NCI-H1694 (cell line): Measurements from ENCODE around the gene FARSA.
"Not testable (repeated sequence)": the region's sequence is repeated elsewhere in the genome, so short reads cannot be mapped to it uniquely, and the experiment has no call there.

Experiments
- DNase-seq: peaks from one replicate; lab custom pipeline; 2025; lab: John Stamatoyannopoulos, UW

FARSA gene

DNA sequence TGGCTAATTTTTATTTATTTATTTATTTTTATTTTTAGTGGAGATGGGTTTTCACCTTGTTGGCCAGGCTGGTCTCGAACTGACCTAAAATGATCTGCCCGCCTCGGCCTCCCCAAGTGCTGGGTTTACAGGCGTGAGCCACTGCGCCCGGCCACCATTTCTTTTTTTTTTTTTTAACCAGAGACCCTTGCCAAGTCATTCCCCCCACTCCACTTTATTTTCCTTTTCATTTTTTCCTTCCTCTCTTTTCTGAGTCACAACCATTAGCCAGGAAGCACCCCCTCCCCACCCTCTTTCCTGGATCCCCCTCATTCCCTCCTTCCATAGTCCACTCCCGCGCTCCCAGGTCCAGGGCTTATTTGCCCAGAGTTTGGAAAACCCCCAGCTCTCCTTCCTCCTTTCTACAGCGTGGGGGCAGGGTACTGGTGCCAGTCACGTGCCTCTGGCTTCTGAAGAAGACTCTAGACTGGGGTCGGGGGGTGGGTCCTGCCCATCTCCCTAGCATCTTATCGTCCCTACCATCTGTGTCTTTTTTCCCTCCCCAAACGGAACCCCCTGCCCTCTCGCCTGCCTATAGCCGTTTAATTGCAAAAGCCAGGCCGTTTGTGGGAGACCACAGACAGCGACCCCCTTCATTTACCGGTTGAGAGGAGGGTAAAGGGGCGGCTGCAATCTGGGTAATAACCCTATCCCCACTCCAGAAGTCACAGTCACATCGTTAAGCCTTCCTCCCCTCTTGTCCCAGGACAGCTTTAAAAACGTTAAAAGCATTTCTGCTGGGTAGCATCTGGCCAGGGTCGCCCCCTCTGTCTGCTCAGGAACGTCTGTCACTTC lies 3.8 kb upstream of the FARSA start:
- DNase-seq, result no peak

DNA sequence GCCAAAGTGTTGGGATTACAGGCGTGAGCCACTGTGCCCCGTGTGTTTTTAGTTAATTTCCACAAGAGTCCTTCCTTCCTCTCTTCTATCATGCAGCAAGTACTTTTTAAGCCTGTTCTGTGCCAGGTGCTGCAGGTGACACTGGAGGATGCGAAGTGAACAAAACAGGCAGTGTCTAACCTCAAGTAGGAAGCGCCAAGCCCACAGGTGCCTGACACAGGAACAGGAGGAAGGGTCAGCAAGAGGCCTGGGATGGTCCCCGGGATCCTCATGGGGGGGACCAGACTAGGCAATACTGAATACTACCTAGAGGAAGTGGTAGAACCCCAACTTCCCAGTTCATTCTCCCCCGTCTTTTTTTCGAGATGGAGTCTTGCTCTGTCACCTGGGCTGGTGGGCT lies 3.1 kb upstream of the FARSA start:
- no peak for DNase-seq

DNA sequence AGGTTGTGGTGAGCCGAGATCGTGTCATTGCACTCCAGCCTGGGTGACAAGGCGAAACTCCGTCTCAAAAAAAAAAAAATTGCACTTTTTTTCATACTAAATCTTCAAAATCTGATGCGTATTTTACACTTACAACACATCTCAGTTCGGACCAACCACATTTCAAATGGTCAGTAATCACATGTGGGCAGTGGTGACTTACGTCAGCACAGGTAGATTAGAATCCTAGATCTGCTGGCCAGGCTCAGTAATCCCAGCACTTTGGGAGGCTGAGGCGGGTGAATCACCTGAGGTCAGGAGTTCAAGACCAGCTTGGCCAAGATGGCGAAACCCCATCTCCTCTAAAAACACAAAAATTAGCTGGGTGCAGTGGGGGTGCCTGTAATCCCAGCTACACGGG lies 1.6 kb upstream of the FARSA start:
- no peak for DNase-seq

DNA sequence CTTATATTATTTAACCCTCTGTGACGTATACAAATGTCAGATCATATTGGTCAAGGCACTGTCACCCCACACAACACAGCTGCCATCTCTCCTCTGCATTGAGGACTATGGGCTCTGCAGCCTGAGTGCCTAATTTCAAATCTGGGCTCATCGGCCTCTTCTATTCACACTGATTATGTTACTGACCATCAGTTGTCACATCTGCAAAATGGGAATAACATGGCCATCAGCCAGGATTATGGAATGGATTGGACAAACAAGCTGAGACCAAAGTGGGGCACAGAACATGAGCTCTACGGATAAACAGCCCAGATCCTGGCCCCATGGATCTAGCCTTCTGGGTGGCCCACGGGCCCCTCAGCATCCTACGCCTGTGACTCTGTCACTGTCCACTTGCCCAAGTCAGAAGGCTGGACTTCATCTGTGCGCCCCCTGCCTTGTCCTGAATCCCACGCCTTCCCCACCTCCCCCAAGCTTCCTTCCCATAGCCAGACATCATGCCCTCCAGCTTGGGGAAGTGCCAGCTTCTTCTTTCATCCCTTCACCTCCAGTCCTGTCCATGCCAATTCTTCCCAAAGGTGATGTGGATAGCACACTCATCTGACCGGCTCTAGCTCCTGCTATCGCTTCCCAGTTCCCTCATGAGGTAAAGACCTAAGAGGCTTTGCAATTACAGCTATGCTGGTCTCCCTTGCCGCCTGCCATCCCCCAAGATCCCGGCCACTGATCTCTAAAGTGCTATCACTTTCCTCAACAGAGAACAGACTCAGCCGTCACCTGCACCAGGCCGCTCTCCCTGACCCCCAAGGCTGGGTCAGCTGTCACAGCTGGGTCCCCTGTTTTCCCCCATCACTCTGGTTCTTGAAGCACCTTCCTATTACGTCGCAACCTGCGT lies 872 bp downstream of the FARSA start:
- DNase-seq, result no peak

DNA sequence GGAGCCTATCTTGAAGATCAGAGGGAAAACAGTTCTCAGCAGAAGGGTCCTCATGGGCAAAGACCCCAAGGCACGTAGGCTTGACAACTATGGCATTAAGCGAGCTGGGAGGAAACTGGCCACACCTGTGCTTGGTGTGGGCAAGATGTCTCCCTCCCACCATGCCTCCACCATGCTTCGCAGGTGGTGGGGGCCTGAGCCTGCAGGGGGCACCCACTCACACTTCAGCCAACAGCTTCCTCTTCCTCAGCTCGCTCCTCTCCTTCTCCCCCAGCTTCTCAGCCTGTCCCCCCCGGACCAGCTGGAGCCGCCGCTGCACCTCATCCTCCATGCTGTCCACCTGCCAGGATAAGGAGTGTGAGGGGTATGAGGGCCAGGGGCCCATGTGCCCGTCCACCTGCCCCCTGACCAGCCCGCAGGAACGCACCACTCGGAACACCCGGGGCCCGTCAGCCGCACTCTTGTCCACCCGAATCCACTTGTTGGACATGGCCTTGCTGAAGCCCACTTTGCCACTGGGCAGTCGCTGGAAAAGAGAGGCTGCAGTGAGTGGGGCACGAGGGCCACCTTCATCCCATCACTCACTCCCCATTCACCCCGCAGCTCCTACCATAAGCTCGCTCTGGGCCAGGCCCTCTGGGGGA lies 3.4 kb downstream of the FARSA start:
- DNase-seq, result no peak

DNA sequence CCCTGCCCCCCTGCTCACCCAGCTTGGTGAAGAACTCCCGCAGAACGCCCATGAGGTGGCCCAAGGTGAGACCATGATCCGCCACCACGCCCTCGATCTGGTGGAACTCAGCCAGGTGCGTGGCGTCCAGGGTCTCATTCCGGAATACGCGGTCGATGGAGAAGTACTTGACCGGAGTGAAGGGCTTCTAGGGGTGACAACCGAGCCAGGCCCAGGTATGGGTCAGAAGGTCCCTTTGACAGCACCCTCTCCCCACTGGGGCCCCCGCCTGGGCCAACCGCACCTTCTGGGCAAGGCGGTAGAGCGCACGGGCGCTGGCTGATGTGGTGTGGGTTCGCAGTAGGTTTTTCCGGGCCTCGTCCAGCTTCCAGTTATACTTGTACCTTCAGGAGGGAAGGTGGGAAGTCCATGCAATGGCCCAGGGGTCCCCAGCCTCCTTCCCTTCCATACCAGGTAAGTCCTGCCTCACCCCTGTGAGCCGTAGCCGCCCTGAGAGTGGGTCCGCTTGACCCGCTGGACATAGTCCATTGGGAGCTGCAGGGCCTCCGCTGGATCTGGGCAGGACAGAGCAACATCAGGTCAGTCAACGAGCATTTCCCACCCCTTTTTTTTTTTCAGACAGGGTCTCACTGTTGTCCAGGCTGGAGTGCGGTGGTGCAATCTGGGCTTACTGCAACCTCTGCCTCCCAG lies 8.7 kb downstream of the FARSA start:
- DNase-seq, result no peak

DNA sequence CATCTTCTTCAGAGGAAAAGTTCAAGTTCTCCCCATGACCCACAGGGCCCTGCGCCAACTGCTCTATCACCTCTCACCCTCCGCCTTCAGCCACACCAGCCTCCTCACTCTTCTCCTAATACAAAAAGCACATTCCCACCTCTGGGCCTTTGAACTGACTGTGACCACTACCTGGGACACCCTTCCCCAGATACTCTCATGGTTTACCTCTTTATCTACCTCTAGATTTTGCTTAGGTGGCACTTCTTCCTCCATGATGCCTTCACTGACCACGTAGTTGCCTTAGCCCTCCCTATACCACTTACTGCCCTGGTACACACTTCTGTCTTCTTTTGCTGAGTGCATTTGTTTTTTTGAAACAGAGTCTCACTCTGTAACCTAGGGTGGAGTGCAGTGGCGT lies 10.6 kb downstream of the FARSA start:
- no peak for DNase-seq

DNA sequence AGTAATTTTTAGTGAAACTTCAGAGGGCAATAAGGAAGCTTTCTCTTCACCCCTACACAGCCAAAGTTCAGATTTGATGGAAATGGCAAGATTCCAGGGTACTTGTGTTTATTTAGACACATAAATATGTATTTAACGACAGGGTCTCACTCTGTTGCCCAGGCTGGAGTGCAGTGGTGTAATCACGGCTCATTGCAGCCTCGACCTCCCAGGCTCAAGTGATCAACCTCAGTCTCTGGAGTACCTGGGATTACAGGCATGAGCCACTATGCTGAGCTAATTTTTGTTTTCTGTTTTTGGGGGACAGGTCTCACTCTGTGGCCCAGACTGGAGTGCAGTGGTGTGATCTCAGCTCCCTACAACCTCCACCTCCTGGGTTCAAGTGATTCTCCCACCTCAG lies 12.5 kb downstream of the FARSA start:
- no peak for DNase-seq

DNA sequence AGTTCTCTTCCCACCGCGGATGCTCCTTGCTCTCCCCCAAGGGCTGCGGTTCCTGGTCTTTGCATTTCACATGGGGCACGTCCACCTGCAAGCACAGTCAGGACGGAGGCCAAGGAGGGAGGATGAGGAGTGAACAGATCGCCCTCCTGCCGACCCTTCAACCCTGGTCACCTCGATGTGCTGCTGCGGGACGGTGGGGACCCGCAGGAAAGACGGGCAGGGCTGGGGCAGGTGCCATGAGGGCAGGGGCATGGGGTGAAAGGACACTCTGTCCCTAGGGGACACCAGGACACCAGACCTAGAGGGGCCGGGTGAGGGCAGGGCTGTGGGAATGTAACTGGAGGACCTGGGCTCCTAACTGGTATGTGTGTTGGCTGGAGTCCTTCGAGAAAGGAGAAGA lies 15.3 kb downstream of the FARSA start:
- no peak for DNase-seq

DNA sequence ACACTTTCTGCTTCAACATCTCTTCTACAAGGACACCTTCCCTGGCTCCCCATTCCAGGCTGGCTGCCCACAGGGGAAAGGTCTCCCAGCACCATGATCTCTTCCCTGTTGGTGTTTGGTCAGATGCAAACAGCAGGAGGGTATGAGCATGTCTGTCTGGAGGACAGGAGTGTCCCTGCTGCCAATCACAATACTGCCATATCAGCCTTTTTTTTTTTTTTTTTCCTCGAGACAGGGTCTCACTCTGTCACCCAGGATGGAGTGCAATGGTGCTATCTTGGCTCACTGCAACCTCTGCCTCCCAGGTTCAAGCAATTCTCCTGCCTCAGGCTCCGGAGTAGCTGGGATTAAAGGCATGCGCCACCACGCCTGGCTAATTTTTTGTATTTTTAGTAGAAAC lies 17.7 kb downstream of the FARSA start:
- DNase-seq, result not testable (repeated sequence)

DNA sequence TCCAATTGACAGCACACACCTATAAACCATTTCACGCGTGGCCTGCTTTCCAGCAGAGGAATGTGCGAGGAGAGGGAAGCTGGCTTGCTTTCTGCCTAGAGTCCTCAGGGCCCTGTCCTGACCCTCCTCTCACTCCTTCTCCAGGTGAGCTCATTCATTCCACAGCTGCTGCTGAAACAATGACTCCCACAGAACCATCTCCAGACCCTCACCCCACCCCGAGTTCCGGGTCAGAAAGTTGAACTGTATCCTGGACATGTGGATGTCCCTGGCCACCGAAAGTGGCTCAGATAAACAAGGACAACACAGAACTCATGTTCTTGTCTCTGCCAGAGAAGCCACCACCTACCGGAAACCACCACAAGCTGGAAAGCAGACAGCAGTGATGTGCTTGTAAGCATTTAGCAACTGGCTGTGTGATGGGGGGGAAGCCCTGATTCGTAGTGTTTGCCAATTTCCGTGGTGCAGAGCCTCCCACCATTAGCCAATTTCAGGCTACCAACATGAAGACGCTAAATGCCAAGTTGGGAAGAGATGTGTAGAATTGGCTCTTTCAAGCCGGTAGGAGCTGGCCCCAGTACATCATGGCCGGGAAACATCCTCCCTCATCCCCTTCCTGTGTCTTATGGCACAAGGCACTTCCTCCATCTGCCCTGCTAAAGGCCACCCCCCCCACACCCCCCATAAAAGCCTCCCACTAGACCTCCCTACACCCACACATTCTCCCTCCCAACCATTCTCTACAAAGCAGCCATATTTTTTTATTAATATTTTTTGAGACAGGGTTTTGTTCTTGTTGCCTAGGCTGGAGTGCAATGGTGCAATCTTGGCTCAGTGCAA lies 19.4 kb downstream of the FARSA start:
- no peak for DNase-seq

DNA sequence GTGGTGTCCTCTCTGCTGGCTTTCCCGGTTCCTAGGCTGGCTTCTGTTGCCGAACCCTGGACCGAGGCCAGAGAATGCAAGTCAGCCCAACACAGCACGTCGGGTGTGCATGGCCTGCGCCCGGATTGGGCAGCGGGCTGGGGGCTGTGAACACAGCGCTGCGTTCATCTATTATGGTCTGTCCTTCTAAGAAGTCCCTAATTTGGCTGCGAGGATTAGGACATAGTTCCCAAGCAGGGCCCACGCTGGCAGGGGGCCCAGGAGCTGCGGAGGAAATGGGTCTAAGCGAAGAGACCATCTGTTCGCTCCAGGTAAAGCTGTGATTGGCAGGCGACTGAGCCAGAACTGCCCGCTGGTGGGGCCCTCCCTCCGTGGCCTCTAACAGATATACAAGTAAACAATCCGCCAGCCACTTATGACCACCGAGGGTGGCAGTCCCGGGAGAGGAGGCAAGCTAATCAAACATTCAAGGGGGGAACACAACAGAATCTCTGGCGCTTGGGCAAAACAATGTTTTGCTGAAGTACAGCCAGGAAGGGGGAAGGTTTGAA lies 20.4 kb downstream of the FARSA start:
- DNase-seq, result peak; percentile 94

DNA sequence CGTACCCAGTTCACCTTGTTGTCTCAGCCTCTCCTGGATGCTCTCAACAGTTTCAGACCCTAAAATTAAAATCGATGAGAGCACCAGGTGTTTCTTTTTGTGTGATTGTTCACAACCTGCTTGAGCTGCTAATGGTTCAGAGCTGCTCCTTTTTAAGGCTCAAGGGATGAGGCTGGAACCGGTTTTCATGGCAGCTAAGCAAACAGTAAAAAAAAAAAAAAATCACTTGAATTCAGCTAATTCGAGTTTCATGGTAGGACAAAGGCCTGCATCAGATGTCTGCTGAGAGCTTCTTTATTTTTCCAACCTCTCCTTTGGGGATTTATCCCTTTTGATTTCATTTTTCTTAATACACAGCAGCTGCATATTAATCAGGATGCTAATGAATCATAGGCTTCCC lies 20.9 kb downstream of the FARSA start:
- no peak for DNase-seq

DNA sequence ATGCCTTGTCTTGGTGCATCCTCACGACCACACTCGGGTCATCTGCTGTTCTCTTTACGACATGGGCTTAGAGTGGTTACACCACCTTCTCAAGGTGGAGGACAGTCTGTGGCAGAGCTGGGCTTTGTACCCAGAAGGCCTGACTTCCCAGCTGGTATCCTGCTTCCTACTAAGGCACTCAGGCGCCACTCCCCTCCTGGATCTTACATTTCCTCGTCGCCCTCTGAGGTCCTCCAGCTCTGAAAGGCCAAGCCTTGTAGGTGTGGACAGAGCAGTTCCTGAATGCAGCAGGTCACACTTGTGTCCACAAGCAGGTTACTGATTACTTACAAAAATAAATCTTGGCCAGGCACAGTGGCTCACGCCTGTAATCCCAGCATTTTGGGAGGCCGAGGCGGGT lies 26.3 kb downstream of the FARSA start:
- DNase-seq, result no peak

DNA sequence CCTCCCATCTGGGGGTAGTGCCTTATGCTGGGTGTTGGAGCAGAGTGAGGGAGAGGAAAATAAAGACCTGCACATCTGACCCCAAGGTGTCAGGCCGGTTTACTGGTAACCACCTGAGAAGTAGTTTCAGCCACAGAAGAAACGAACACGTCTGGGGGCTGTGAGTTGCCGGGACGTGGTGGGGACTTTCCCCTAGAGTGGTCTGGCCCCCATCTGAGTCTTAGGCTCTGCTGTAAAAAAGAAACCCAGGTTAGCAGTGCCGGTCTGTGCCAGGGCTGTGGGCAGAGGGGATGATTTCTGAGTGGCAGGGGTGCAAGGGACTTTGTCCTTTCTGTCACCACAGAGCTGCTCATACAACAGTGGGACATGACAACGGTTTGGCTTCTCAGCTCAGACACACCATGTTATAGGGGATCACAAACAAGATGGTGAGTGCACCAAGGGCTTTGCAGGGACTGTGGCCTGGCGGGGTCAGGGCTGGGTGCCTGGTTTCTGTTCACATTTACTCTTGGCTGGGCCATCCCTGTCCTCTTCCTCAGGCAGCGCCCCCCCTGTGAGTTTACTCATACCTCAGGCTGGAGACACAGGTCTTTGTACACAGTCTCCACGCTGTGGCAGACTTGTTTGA lies 33.5 kb downstream of the FARSA start:
- DNase-seq, result no peak

DNA sequence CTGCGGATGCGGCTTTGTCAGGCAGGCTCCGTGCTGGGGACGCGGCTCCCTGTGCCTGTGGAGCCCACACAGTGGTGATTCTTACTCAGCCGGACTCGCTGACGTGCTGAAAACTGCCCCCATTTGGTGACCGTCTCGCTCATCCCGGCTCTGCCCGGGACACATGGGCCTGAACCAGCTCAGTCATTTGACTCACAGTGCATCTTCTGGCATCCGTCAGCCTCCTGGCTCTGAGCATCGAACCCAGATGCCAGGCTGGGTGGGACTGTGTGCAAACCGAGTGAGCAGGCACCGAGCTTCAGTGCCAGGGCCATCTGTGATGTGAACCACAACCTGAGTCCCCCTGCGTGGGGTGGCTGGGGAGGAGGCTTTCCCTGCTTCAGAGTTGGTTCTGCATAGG lies 37.1 kb downstream of the FARSA start:
- no peak for DNase-seq

DNA sequence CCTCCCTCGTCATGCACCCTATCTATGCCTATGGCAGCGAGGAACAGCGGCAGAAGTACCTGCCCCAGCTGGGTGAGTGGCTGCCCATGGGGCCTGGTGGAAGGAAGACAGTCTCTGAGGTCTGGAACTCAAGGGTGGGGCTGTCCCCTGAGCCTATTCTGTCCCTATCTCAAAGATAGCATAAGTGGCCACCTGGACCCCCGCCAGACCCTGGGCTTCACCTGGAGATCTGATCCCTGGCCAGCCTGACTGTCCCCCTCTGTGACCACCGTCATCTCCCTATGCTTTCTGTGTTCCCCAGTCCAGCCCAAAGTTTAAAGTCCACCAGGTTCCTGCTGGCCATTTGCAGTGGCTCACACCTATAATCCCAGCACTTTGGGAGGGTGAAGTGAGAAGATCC lies 39.9 kb downstream of the FARSA start:
- no peak for DNase-seq

DNA sequence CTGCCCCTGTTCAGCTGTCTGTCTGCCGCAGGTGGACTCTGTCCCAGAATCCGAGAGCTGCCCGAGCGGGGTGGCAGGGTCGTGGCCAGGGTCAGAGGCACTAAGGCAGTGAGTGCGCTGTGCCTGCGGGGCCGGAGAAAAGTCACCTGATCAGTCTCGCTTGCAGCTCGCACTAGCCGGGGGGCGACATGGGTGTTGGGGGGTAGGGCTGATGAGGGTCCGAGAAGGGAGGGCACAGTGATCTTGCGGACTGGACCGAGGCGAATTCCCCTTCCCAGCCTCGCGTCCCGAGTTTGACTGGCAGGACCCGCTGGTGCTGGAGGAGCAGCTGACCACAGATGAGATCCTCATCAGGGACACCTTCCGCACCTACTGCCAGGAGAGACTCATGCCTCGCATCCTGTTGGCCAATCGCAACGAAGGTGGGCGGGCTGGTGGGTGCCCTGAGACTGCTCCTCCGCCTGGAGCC lies 41.9 kb downstream of the FARSA start:
- no peak for DNase-seq

DNA sequence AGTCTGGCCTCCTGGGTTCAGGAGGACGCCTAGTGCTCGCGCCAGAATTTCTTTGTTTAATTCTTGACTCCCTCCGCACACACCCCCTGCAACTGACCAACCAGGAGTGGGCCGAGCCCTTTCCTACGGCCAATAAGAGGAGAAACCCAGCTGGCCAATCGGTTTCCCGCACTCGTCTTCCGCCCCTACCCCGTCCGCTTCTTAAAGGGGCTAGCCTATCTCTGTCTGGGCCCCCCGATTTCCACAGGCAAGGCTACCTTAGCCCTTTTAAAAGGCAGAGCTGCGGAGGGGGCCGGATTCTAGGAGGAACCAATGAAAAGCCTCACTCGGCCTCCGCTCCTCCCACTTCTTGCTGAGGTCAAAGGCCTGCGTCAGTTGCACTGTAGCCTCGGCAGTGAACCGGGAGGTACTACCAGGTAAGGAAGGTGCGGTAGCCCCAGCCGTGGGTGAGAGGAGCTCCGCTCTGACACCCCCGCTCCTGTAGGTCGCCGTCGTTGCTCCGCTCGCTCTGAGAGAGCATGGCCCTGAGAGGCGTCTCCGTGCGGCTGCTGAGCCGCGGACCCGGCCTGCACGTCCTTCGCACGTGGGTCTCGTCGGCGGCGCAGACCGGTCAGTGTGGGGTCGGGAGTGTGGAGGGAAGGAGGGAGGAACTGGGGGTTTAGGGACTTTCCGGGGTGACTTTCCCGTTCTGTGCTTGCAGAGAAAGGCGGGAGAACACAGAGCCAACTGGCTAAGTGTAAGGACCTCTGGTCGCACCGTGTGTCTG lies 42.5 kb downstream of the FARSA start, which contains the start of gene GCDH:
TSS of gene GCDH (plus strand) at position 374 of the 766 bp plus-strand sequence. CDS start at position 519, 145 bp downstream.
- DNase-seq, result peak; percentile 98
